K562 (cell line): ENCODE results near the gene PARPBP.

Experiments used
- EP300 ChIP-seq: IDR thresholded peaks from 2 replicates; pipeline ENCODE4 v1.6.1; 2012; ENCODE audit warnings: low read length, improper control_type of control experiment
- GATAD2B ChIP-seq: fragments of 450-650 bp; IDR thresholded peaks from 2 replicates; pipeline ENCODE4 v1.6.1; 2017; ENCODE audit warnings: mild to moderate bottlenecking, borderline replicate concordance
- KDM4B ChIP-seq, 2 experiments: fragments of 450-650 bp in 1 of 2; sonication (generic) in 1 of 2; IDR thresholded peaks; 2 replicates each; pipeline ENCODE4 v1.6.1; 2016 to 2017; ENCODE audit warnings: borderline replicate concordance in 2 of 2, antibody characterized with exemption in 1 of 2, low read depth in 1 of 2, mild to moderate bottlenecking in 1 of 2
- MAFK ChIP-seq: IDR thresholded peaks from 2 replicates; pipeline ENCODE4 v1.6.1; 2011; ENCODE audit warnings: low read length, improper control_type of control experiment
- PHTF2 ChIP-seq: fragments of 250-450 bp; sonication (Bioruptor Pico); IDR thresholded peaks from 2 replicates; pipeline ENCODE4 v1.5.0; 2021; ENCODE audit warnings: mild to moderate bottlenecking
- POLR2A ChIP-seq: fragments of 450-650 bp; conservative IDR thresholded peaks from 2 replicates; pipeline ENCODE4 v1.6.1; 2016
- PYGO2 ChIP-seq: fragments of 450-650 bp; IDR thresholded peaks from 2 replicates; pipeline ENCODE4 v1.6.1; 2016; ENCODE audit warnings: mild to moderate bottlenecking, missing genetic modification characterization, moderate library complexity, missing compliant biosample characterization
- ZFP36 ChIP-seq: fragments of 150-350 bp; IDR thresholded peaks from 2 replicates; pipeline ENCODE4 v1.6.1; 2018; ENCODE audit warnings: low read length, low read depth; ENCODE audit not compliant: partially characterized antibody
- TF ChIP-seq, protein P1 (sequence below), 3 experiments: IDR thresholded peaks in 2 of 3; conservative IDR thresholded peaks in 1 of 3; 2 replicates each; pipeline ENCODE4 v1.5.1; 2011 to 2012; ENCODE audit warnings: low read length in 3 of 3, mild to moderate bottlenecking in 3 of 3, control low read depth in 2 of 3, improper control_type of control experiment in 1 of 3, inconsistent platforms in 1 of 3, low read depth in 1 of 3, mixed read lengths in 1 of 3, moderate library complexity in 1 of 3; ENCODE audit not compliant: insufficient read depth in 2 of 3
- TF ChIP-seq, protein P2 (sequence below): sonication (generic); formaldehyde crosslinking; IDR thresholded peaks from 2 replicates; pipeline ENCODE4 v1.9.0; 2022; ENCODE audit warnings: mild to moderate bottlenecking, missing genetic modification reagents
- TF ChIP-seq, protein P3 (sequence below): sonication (generic); formaldehyde crosslinking; IDR thresholded peaks from 2 replicates; pipeline ENCODE4 v1.4.0; 2020; ENCODE audit warnings: mild to moderate bottlenecking, missing genetic modification reagents
- TF ChIP-seq, protein P4 (sequence below), 2 experiments: fragments of 450-650 bp; formaldehyde crosslinking in 1 of 2; IDR thresholded peaks; 2 replicates each; pipeline versions ENCODE4 v1.4.0 to v1.6.1; 2014 to 2020; ENCODE audit warnings: mild to moderate bottlenecking in 2 of 2, borderline replicate concordance in 1 of 2, low read depth in 1 of 2

DNA sequence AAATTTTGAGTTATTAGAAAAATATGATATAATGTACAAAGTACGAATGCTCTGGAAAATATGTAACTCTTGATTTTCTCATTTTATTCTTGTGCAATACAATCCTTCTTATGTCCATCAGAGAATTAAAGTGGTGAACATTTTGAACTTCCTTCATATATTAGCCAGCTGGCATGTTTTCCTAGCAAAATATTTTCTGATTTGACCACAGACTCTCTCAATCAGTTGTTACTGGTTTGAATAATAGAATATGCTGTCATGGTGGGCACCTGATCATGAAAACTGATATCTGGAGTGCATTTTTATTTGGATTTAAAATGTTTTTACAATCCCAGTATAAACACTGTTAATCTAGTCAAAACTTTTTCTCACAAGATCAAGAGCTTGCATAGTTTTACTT lies 24.2 kb downstream of the PARPBP start:
- TF ChIP-seq, protein P1, sequence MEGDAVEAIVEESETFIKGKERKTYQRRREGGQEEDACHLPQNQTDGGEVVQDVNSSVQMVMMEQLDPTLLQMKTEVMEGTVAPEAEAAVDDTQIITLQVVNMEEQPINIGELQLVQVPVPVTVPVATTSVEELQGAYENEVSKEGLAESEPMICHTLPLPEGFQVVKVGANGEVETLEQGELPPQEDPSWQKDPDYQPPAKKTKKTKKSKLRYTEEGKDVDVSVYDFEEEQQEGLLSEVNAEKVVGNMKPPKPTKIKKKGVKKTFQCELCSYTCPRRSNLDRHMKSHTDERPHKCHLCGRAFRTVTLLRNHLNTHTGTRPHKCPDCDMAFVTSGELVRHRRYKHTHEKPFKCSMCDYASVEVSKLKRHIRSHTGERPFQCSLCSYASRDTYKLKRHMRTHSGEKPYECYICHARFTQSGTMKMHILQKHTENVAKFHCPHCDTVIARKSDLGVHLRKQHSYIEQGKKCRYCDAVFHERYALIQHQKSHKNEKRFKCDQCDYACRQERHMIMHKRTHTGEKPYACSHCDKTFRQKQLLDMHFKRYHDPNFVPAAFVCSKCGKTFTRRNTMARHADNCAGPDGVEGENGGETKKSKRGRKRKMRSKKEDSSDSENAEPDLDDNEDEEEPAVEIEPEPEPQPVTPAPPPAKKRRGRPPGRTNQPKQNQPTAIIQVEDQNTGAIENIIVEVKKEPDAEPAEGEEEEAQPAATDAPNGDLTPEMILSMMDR (IDR thresholded peaks at IDR 0.05 in 2 of 3, conservative IDR thresholded peaks at IDR 0.05 in 1 of 3; ENCODE audit: insufficient read depth in 2 of 3, low read depth in 1 of 3, low read length in 3 of 3) = no peak
- TF ChIP-seq PHTF2 (CRISPR knock-in tag) (no peak), MAFK (no peak), ZFP36 (no peak), PYGO2 (tag) (no peak), GATAD2B (no peak), POLR2A (no peak), KDM4B (IDR thresholded peaks at IDR 0.05; ENCODE audit: borderline replicate concordance in 2 of 2, low read depth in 1 of 2) (no peak), EP300 (no peak)
- TF ChIP-seq, protein P2, sequence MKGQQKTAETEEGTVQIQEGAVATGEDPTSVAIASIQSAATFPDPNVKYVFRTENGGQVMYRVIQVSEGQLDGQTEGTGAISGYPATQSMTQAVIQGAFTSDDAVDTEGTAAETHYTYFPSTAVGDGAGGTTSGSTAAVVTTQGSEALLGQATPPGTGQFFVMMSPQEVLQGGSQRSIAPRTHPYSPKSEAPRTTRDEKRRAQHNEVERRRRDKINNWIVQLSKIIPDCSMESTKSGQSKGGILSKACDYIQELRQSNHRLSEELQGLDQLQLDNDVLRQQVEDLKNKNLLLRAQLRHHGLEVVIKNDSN (CRISPR knock-in tag) = no peak
- TF ChIP-seq, protein P3, sequence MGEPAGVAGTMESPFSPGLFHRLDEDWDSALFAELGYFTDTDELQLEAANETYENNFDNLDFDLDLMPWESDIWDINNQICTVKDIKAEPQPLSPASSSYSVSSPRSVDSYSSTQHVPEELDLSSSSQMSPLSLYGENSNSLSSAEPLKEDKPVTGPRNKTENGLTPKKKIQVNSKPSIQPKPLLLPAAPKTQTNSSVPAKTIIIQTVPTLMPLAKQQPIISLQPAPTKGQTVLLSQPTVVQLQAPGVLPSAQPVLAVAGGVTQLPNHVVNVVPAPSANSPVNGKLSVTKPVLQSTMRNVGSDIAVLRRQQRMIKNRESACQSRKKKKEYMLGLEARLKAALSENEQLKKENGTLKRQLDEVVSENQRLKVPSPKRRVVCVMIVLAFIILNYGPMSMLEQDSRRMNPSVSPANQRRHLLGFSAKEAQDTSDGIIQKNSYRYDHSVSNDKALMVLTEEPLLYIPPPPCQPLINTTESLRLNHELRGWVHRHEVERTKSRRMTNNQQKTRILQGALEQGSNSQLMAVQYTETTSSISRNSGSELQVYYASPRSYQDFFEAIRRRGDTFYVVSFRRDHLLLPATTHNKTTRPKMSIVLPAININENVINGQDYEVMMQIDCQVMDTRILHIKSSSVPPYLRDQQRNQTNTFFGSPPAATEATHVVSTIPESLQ = no peak
- TF ChIP-seq, protein P4, sequence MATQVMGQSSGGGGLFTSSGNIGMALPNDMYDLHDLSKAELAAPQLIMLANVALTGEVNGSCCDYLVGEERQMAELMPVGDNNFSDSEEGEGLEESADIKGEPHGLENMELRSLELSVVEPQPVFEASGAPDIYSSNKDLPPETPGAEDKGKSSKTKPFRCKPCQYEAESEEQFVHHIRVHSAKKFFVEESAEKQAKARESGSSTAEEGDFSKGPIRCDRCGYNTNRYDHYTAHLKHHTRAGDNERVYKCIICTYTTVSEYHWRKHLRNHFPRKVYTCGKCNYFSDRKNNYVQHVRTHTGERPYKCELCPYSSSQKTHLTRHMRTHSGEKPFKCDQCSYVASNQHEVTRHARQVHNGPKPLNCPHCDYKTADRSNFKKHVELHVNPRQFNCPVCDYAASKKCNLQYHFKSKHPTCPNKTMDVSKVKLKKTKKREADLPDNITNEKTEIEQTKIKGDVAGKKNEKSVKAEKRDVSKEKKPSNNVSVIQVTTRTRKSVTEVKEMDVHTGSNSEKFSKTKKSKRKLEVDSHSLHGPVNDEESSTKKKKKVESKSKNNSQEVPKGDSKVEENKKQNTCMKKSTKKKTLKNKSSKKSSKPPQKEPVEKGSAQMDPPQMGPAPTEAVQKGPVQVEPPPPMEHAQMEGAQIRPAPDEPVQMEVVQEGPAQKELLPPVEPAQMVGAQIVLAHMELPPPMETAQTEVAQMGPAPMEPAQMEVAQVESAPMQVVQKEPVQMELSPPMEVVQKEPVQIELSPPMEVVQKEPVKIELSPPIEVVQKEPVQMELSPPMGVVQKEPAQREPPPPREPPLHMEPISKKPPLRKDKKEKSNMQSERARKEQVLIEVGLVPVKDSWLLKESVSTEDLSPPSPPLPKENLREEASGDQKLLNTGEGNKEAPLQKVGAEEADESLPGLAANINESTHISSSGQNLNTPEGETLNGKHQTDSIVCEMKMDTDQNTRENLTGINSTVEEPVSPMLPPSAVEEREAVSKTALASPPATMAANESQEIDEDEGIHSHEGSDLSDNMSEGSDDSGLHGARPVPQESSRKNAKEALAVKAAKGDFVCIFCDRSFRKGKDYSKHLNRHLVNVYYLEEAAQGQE (IDR thresholded peaks at IDR 0.05; ENCODE audit: borderline replicate concordance) = no peak
- TF ChIP-seq, protein P4 (CRISPR knock-in tag; IDR thresholded peaks at IDR 0.05; ENCODE audit: low read depth) = no peak
